Measurements from ENCODE around the gene KCNN2. TPM values are rescaled to one million over a fixed set of nuclear protein-coding genes. Genes with fewer than 3 reads are reported as not detected.

The KCNN2 gene
- total RNA-seq, 1 donor from 2014 or later = not detected

- POLR2A ChIA-PET = no interaction called here
- CTCF ChIA-PET = no interaction called here
- TF ChIP-seq CTCF (IDR thresholded peaks at IDR 0.05) = no peak
- H3K36me3 Mint-ChIP-seq (ENCODE audit: low read depth) = no peaks in the 10 kb centered on the region
- DNase-seq (no peak), ATAC-seq (ENCODE audit: low read depth) (no peak)
- intact Hi-C loops (cut with micrococcal nuclease) = no loop called here
- no peak overlapping the region for H3K27ac Mint-ChIP-seq
- H3K27me3 Mint-ChIP-seq = peaks cover 4% of the 10 kb centered on the region
- H3K9me3 Mint-ChIP-seq = no peaks in the 10 kb centered on the region
- H3K4me1 Mint-ChIP-seq = no peaks in the 10 kb centered on the region
- H3K4me3 Mint-ChIP-seq = no peak overlapping the region
These were observed 42.6 kb upstream of the KCNN2 start for GRCh38 chr5:114319236-114319635.

DNA sequence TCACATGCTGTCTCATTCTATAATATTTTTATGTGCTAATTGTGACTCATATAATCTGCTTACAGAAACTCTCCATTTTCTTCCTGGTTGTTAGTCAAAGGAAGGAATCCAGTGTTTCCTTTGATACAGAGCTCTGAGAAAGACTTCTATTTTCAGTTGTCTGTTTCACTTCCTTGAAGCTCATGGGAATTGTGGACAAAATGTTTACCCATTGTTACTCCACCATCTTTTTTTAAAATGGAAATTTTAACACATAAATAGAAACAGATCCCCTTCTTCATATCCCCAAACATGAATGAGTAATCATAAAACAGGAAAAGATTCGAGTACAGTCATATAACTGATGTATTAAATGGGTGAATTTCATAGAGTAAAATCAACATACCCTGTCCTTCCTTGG is 42.0 kb upstream of the KCNN2 start:
- H3K36me3 Mint-ChIP-seq (ENCODE audit: low read depth) = no peaks in the 10 kb centered on the region
- no peak for ATAC-seq (ENCODE audit: low read depth)
- ChIA-PET CTCF (no interaction called here), POLR2A (no interaction called here)
- peaks cover 4% of the 10 kb centered on the region for H3K27me3 Mint-ChIP-seq
- no peaks in the 10 kb centered on the region for H3K4me1 Mint-ChIP-seq
- H3K4me3 Mint-ChIP-seq = no peak overlapping the region
- TF ChIP-seq CTCF (IDR thresholded peaks at IDR 0.05) = no peak
- no peak overlapping the region for H3K27ac Mint-ChIP-seq
- H3K9me3 Mint-ChIP-seq = no peaks in the 10 kb centered on the region
- intact Hi-C loops (cut with micrococcal nuclease) = no loop called here
- no peak for DNase-seq

DNA sequence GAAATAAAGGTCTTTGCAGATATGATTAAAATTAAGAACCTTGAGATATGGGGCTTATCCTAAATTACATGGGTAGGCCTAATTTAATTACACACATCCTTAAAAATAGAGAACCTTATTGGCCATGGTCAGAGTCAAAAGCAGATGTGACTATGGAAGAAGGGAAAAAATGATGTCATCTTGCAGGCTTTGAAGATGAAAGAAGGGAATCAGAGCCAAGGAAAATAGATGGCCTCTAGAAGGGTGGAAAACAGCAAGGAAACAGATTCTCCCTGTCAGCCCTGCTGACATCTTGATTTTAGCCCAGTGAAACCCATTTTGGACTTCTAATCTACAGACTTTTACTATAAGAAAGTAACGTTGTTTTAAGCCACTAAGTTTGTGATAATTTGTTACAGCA is 37.6 kb upstream of the KCNN2 start:
- DNase-seq = no peak
- Mint-ChIP-seq H3K27ac (no peak overlapping the region), H3K4me3 (no peak overlapping the region), H3K9me3 (no peaks in the 10 kb centered on the region), H3K36me3 (ENCODE audit: low read depth) (no peaks in the 10 kb centered on the region), H3K27me3 (peaks cover 6% of the 10 kb centered on the region), H3K4me1 (no peaks in the 10 kb centered on the region)
- no peak for TF ChIP-seq CTCF (IDR thresholded peaks at IDR 0.05)
- CTCF ChIA-PET = no interaction called here
- ATAC-seq (ENCODE audit: low read depth) = no peak
- POLR2A ChIA-PET = no interaction called here
- intact Hi-C loops (cut with micrococcal nuclease) = no loop called here

DNA sequence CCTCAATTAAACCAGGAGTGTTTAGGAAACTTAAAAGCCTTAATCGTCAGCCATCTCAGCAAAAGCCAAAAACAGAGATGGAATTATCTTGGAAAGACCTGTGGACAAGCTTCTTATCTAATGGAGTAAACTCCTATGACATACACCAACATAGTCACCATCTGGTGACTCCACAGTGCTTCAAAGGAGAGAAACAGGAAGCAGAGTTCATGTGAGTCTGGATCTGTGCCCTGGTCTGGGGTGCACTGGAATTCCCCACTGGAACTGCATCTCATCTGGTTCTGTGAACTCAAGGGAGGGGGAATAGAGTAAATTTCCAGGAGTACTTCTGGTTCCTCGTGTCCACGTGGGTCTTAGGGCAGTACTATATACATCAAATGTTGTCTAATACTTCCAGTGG is 36.3 kb upstream of the KCNN2 start:
- H3K27me3 Mint-ChIP-seq = peaks cover 6% of the 10 kb centered on the region
- no peak overlapping the region for H3K27ac Mint-ChIP-seq
- POLR2A ChIA-PET = no interaction called here
- TF ChIP-seq CTCF (IDR thresholded peaks at IDR 0.05) = no peak
- DNase-seq = no peak
- no peaks in the 10 kb centered on the region for H3K9me3 Mint-ChIP-seq
- CTCF ChIA-PET = no interaction called here
- no peaks in the 10 kb centered on the region for H3K36me3 Mint-ChIP-seq (ENCODE audit: low read depth)
- no peak overlapping the region for H3K4me3 Mint-ChIP-seq
- no peaks in the 10 kb centered on the region for H3K4me1 Mint-ChIP-seq
- intact Hi-C loops (cut with micrococcal nuclease) = no loop called here
- no peak for ATAC-seq (ENCODE audit: low read depth)

DNA sequence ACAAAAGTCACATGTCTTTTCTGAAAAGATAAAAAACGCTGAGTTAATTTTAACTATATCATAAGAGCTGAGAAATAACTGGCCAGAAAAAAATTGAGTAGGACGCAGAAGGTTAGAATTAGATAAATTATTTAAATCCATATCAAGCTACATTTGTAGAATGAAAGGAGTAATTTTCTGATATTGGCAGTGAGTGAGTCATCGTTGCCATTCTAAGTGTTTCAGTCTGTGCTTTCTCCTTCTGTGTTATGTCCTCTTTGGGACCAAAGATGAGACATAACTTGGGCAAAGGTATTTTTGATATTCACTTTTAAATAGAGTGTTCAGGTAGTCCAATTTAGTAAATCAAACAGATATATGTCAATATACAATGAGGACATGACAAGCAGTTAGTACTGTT is 34.4 kb upstream of the KCNN2 start:
- Mint-ChIP-seq H3K36me3 (ENCODE audit: low read depth) (no peaks in the 10 kb centered on the region), H3K27ac (no peak overlapping the region), H3K27me3 (peaks cover 2% of the 10 kb centered on the region), H3K4me3 (no peak overlapping the region), H3K4me1 (no peaks in the 10 kb centered on the region), H3K9me3 (no peaks in the 10 kb centered on the region)
- POLR2A ChIA-PET = no interaction called here
- CTCF ChIA-PET = no interaction called here
- ATAC-seq (ENCODE audit: low read depth) (no peak), DNase-seq (no peak)
- no peak for TF ChIP-seq CTCF (IDR thresholded peaks at IDR 0.05)
- intact Hi-C loops (cut with micrococcal nuclease) = no loop called here
